ENCODE results near the gene CBX7.
A peak's percentile ranks its signal among the peaks of the same experiment; 100 is the strongest.

Gene CBX7

GRCh38 chr22:39152511-39153219 lies at the start of gene CBX7:
Gene CBX7 (minus strand): TSS chr22:39152680. CDS start chr22:39152444, 236 bp downstream.
- DNase-seq, result peak; percentile 93

GRCh38 chr22:39197578-39197977 lies 45.1 kb upstream of the CBX7 start:
- DNase-seq, result no peak

GRCh38 chr22:39194098-39194497 lies 41.6 kb upstream of the CBX7 start:
- no peak for DNase-seq

GRCh38 chr22:39188809-39189208 lies 36.3 kb upstream of the CBX7 start:
- DNase-seq, result no peak

GRCh38 chr22:39185601-39186012 lies 33.1 kb upstream of the CBX7 start:
- no peak for DNase-seq

GRCh38 chr22:39184586-39185577 lies 32.4 kb upstream of the CBX7 start:
- DNase-seq, result no peak

- DNase-seq, result no peak
Observed at GRCh38 chr22:39183991-39184585, 31.6 kb upstream of the CBX7 start.

- DNase-seq, result no peak
Observed at GRCh38 chr22:39182478-39183030, 30.1 kb upstream of the CBX7 start.

- no peak for DNase-seq
Observed at GRCh38 chr22:39181778-39182177, 29.3 kb upstream of the CBX7 start.

- DNase-seq, result no peak
Observed at GRCh38 chr22:39181356-39181755, 28.9 kb upstream of the CBX7 start.

- DNase-seq, result no peak
Observed at GRCh38 chr22:39179841-39180335, 27.4 kb upstream of the CBX7 start.

- DNase-seq, result no peak
Observed at GRCh38 chr22:39179401-39179827, 26.9 kb upstream of the CBX7 start.

GRCh38 chr22:39178206-39179111 lies 26.0 kb upstream of the CBX7 start:
- peak; percentile 62 for DNase-seq

GRCh38 chr22:39177791-39178190 lies 25.3 kb upstream of the CBX7 start:
- no peak for DNase-seq

- DNase-seq, result no peak
Observed at GRCh38 chr22:39177456-39177775, 24.9 kb upstream of the CBX7 start.

- no peak for DNase-seq
Observed at GRCh38 chr22:39176714-39177455, 24.4 kb upstream of the CBX7 start.

GRCh38 chr22:39176143-39176713 lies 23.7 kb upstream of the CBX7 start:
- DNase-seq, result no peak

- DNase-seq, result no peak
Observed at GRCh38 chr22:39175353-39176142, 23.1 kb upstream of the CBX7 start.

GRCh38 chr22:39174498-39175352 lies 22.2 kb upstream of the CBX7 start:
- DNase-seq, result peak; percentile 92

Measured in CD4-positive, alpha-beta T cell treated with Interleukin-4 for 4 hours (primary cell).